Kidney (tissue), 14 donors: ENCODE measurements around the gene MDM2. TPM values are rescaled to one million over a fixed set of nuclear protein-coding genes. Genes with fewer than 3 reads are reported as not detected.
A peak's percentile ranks its signal among the peaks of the same experiment; 100 is the strongest.

Source experiments
- DNase-seq, 5 donors: peaks; one replicate each; pipeline ENCODE4 v3.0.0-alpha.2; 2013 to 2020
- FAIRE-seq: peaks from 2 replicates; lab custom pipeline; 2012; peaks lifted over from hg19 to GRCh38; lab: Jason Lieb, UNC
- H3K27ac ChIP-seq, 2 donors: one replicate each; pipeline ENCODE4 v1.7.0; 2013; ENCODE audit warnings: low read depth in 2 of 2, low read length in 2 of 2, inconsistent platforms in 1 of 2
- H3K27me3 ChIP-seq: one replicate; pipeline ENCODE4 v1.7.1; 2013; ENCODE audit warnings: low read length, inconsistent platforms; ENCODE audit not compliant: control insufficient read depth, insufficient read depth
- H3K36me3 ChIP-seq, 3 donors: one replicate each; pipeline versions ENCODE4 v1.7.0 to v1.7.1; 2013; ENCODE audit warnings: low read length in 3 of 3, control low read depth in 1 of 3, inconsistent platforms in 1 of 3; ENCODE audit not compliant: insufficient read depth in 3 of 3, control insufficient read depth in 2 of 3
- H3K4me1 ChIP-seq, 3 donors: one replicate each; pipeline versions ENCODE4 v1.7.0 to v1.7.1; 2013; ENCODE audit warnings: low read length in 3 of 3, inconsistent platforms in 1 of 3, low read depth in 1 of 3; ENCODE audit not compliant: control insufficient read depth in 2 of 3, insufficient read depth in 2 of 3
- H3K4me3 ChIP-seq, 3 donors: one replicate each; pipeline versions ENCODE4 v1.7.0 to v1.8.1; 2013; ENCODE audit warnings: low read length in 3 of 3, control low read depth in 1 of 3, inconsistent platforms in 1 of 3
- H3K9ac ChIP-seq, 3 donors: one replicate each; pipeline versions ENCODE4 v1.7.0 to v1.7.1; 2013; ENCODE audit warnings: low read length in 3 of 3, control low read depth in 1 of 3, inconsistent platforms in 1 of 3
- H3K9me3 ChIP-seq, 3 donors: one replicate each; pipeline versions ENCODE4 v1.7.0 to v1.7.1; 2013; ENCODE audit warnings: low read length in 3 of 3, control low read depth in 1 of 3, inconsistent platforms in 1 of 3; ENCODE audit not compliant: control insufficient read depth in 2 of 3, insufficient read depth in 1 of 3
- intact Hi-C: fragments of 100-400 bp; cut with DNase I; formaldehyde crosslinking; loops from one replicate; pipeline ENCODE4 v1.11.1; 2022
- polyA plus RNA-seq: library from polyadenylated mRNA; stranded (reverse); fragments of 350-450 nt; fragmentation: Illumina TruSeq; extraction: RNeasy Lipid Tissue Mini Kit (QIAGEN cat#74804); gene quantifications from one replicate; pipeline ENCODE4 v1.2.3, GENCODE V29; 2014; ENCODE audit warnings: low read depth, low replicate concordance; ENCODE audit not compliant: insufficient read depth
- total RNA-seq: library from RNA; stranded (reverse); fragmentation: NEBNext Ultra II Directional; extraction: Animal tissue kit (Norgen Biotek cat#: 25700); gene quantifications from one replicate; pipeline ENCODE4 v1.2.1, GENCODE V29; 2021
- TF ChIP-seq, protein P1 (sequence below): IDR thresholded peaks from 3 replicates; pipeline ENCODE4 v1.5.1; 2012; ENCODE audit warnings: mild to moderate bottlenecking, moderate library complexity, borderline replicate concordance; ENCODE audit not compliant: insufficient read depth; ENCODE audit errors: extremely low read depth
- donor health status: control.
- donor health status: control.
- donor health status: control.
- donor health status: control.
- donor health status: control.
- donor health status: DM: yes; HTN: yes; CAD: no.
- donor health status: Normal renal cell carcinoma (clear cell type).

Gene MDM2
- total and polyA plus RNA-seq, 2 donors from 2014 or later, result 38.5 to 103 TPM

DNA sequence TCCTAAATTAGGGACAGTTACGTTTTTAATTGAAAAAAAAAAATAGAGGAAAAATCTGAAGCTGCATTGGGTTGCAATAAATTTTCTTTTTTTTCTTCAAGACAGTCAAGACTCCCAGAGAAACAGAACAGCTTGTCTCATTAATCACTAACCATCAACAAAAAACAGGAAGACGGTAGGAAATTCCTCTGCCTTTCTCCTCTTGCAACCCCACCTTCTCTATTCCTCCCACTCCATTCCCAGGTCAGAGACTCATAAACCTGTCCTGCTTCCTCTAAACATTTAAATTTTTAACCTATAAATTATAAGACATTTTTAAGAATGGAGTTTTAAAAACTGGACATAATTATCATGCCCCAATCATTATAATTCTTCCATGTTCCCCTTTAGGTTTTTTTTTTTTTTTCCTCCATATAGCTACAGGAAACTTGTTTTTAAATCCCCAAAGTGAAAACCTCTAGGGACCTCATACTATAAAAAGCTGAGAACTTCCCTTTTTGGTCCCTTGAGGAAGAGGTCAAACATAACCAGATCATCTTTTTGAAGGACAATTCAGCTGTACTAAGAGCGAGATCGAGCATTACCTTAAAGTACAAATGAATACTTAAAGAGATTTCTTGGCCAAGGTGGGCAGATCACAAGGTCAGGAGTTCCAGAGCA is 89.0 kb downstream of the MDM2 start:
- Histone ChIP-seq H3K9me3 (no peaks in the 10 kb centered on the region), H3K4me3 (peak overlapping the region in 1 of 3 donors; percentile 8), H3K4me1 (peaks cover 3 to 37% (median 15%) of the 10 kb centered on the region in 3 donors), H3K9ac (no peak overlapping the region), H3K27ac (peak overlapping the region in 1 of 2 donors; percentile 45), H3K27me3 (no peaks in the 10 kb centered on the region), H3K36me3 (peaks cover 0 to 4% (median 0%) of the 10 kb centered on the region in 3 donors)
- FAIRE-seq (no peak), DNase-seq (peak in 2 of 5 donors; percentile 67 to 79)
- intact Hi-C loops, result no loop called here
- TF ChIP-seq, protein P1, sequence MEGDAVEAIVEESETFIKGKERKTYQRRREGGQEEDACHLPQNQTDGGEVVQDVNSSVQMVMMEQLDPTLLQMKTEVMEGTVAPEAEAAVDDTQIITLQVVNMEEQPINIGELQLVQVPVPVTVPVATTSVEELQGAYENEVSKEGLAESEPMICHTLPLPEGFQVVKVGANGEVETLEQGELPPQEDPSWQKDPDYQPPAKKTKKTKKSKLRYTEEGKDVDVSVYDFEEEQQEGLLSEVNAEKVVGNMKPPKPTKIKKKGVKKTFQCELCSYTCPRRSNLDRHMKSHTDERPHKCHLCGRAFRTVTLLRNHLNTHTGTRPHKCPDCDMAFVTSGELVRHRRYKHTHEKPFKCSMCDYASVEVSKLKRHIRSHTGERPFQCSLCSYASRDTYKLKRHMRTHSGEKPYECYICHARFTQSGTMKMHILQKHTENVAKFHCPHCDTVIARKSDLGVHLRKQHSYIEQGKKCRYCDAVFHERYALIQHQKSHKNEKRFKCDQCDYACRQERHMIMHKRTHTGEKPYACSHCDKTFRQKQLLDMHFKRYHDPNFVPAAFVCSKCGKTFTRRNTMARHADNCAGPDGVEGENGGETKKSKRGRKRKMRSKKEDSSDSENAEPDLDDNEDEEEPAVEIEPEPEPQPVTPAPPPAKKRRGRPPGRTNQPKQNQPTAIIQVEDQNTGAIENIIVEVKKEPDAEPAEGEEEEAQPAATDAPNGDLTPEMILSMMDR, result no peak

GRCh38 chr12:68899251-68899771 is 91.3 kb downstream of the MDM2 start:
- Histone ChIP-seq H3K27me3 (no peaks in the 10 kb centered on the region), H3K9me3 (no peaks in the 10 kb centered on the region), H3K27ac (no peak overlapping the region), H3K4me3 (no peak overlapping the region), H3K9ac (no peak overlapping the region), H3K4me1 (peaks cover 3 to 40% (median 15%) of the 10 kb centered on the region in 3 donors), H3K36me3 (peaks cover 0 to 4% (median 0%) of the 10 kb centered on the region in 3 donors)
- TF ChIP-seq, protein P1, result peak; percentile 79
- DNase-seq (peak in 3 of 5 donors; percentile 33 to 75 (median 63)), FAIRE-seq (peak; percentile 93)
- intact Hi-C loops, result no loop called here

DNA sequence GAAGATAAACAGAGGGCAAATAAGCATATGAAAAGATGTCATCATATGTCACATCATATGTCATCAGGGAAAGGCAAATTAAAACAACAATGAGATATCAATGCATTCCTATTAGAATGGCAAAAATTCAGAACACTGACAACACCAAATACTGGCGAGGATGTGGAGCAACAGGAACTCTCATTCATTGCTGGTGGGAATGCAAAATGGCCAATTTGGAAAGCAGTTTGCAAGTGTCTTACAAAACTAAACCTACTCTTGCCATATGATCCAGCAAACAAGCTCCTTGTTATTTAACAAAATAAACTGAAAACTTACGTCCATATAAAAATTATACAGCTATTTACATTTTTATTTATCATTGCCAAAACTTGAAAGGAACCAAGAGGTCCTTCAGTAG is 92.3 kb downstream of the MDM2 start:
- intact Hi-C loops, result no loop called here
- FAIRE-seq, result no peak

More for the DNA sequence above, 92.3 kb downstream of the MDM2 start:
- no peak overlapping the region for H3K9ac ChIP-seq
- H3K27ac ChIP-seq, result no peak overlapping the region
- no peak for DNase-seq
- TF ChIP-seq, protein P1, result no peak
- peaks cover 0 to 2% (median 0%) of the 10 kb centered on the region in 3 donors for H3K36me3 ChIP-seq
- H3K4me1 ChIP-seq, result peaks cover 3 to 40% (median 15%) of the 10 kb centered on the region in 3 donors
- no peaks in the 10 kb centered on the region for H3K27me3 ChIP-seq
- H3K9me3 ChIP-seq, result no peaks in the 10 kb centered on the region
- H3K4me3 ChIP-seq, result no peak overlapping the region

Other genes with a start within 250 kb of the MDM2 start
- gene RAP1B, start 197.3 kb upstream of the MDM2 start, total RNA-seq, result 157 TPM
- gene RAP1B, start 197.3 kb upstream of the MDM2 start, polyA plus RNA-seq, result 102 TPM
- 34.4 TPM for gene NUP107, start 121.2 kb upstream of the MDM2 start, total RNA-seq
- 10.6 TPM for gene NUP107, start 121.2 kb upstream of the MDM2 start, polyA plus RNA-seq
- gene SLC35E3, start 62.0 kb upstream of the MDM2 start, total RNA-seq, result 8.7 TPM
- 7.7 TPM for gene SLC35E3, start 62.0 kb upstream of the MDM2 start, polyA plus RNA-seq
- 144 TPM for gene CPM, start 125.0 kb downstream of the MDM2 start, total RNA-seq
- gene CPM, start 125.0 kb downstream of the MDM2 start, polyA plus RNA-seq, result 35.7 TPM